Retina (tissue), 1 donor: Measurements from ENCODE around the gene HSD17B12.
"Not testable (repeated sequence)": the region's sequence is repeated elsewhere in the genome, so short reads cannot be mapped to it uniquely, and the experiment has no call there.

Experiments used
- DNase-seq: peaks from one replicate; pipeline ENCODE4 v3.0.0-alpha.2; 2016

The HSD17B12 gene

GRCh38 chr11:43747130-43747802 is 66.7 kb downstream of the HSD17B12 start:
- no peak for DNase-seq

DNA sequence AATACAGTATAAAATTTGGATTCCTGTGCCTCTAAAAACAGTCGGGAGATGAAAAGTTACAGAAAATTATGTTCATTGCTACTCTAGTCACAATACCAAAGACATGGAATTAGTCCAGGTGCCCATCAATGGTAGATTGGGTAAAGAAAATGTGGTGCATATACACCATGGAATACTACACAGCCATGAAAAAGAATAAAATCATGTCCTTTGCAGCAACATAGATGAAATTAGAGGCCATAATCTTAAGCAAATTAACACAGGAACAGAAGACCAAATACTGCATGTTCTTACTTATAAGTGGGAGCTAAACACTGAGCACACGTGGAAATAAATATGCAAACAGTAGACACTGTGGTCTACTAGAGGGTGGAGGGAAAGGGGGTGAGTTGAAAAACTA is 67.6 kb downstream of the HSD17B12 start:
- DNase-seq = no peak

GRCh38 chr11:43751726-43752125 is 71.2 kb downstream of the HSD17B12 start:
- DNase-seq = no peak

DNA sequence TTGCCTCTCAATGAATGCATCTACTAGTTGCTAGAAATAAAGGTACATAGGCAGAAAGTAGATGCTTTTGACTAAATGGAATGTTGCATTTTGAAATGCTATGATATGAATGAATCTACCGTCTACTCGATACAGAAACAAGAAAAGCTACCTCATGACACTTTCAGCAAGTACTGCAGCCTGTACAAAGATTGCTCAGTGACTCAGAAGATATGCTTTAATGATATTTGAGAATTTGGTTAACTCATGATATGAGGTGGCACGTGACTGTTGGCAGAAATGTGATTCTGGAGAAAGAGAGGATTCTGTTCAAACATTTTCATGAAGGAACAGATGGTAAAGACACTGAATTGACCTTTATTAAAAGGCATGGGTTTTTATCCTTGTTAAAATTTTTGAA is 76.0 kb downstream of the HSD17B12 start:
- DNase-seq = no peak

- no peak for DNase-seq
Observed at GRCh38 chr11:43758927-43759326, 78.4 kb downstream of the HSD17B12 start.

DNA sequence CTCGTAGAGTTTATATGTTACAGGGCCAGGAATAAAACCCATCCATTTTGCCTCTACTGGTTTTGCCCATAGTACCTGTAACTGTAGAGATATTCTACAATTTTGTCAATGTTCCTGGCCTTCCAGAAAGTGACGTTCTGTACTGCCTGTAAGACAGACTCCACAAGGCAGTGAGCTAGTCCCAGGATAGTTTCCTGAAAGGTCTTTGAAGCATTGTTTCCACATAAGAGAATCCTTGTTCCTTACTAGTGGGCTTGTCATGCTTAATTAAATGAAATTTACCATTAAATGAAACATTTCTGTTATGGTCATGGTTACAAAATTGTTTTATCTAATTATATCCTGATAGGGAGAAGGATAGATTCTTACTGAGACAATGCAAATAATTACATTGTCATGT is 80.4 kb downstream of the HSD17B12 start:
- no peak for DNase-seq

DNA sequence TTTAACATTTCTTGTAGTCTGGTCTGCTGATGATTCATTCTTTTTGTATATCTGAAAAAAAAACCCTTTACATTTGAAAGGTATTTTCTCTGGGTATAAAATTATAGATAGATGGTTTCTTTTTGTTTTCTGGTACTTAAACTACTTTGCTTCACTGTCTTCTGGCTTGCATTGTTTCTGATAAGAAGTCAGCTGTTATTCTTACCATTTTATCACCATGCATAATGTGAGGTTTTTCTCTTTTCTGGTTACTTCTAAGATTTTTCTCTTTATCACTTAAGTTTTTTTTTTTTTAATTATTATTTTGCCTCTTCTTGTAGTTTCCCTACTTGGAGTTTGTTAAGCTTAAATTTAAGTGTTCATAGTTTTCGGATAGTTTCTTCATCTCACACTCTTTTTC is 84.7 kb downstream of the HSD17B12 start:
- no peak for DNase-seq

GRCh38 chr11:43768654-43769053 is 88.1 kb downstream of the HSD17B12 start:
- DNase-seq = not testable (repeated sequence)

- no peak for DNase-seq
Observed at GRCh38 chr11:43770173-43770572, 89.6 kb downstream of the HSD17B12 start.

DNA sequence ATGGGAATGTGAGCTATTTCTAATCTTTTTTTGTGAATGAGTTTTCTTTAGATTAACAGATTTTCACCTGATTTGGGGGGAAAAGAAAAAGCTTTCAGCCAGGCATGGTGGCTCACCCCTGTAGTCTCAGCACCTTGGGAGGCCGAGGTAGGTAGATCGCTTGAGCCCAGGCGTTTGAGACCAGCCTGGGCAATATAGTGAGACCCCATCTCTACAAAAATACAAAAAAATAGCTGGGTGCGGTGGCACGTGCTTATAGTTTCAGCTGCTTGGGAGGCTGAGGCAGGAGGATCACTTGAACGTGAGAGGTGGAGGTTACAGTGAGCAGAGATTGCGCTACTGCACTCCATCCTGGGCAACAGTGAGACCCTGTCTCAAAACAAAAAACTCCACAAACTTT is 92.2 kb downstream of the HSD17B12 start:
- no peak for DNase-seq

DNA sequence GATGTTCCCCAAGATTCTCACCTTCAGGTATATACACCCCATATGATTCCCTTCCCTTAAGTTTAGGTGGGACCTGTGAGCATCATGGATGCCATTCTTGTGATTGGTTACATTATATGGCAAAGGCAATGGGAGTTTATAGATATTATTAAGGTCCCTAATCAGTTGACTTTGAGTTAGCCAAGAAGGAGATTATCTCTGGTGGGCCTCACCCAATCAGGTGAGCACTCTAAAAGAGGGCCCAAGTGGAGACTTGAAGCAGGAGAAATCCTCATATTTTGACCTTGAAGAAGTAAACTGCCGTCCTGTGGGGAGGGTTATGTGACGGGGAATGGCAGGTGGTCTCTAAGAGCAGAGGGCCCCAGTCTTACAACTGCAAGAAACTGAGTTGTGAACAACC is 94.2 kb downstream of the HSD17B12 start:
- DNase-seq = no peak

- DNase-seq = no peak
Observed at GRCh38 chr11:43779306-43779705, 98.8 kb downstream of the HSD17B12 start.

DNA sequence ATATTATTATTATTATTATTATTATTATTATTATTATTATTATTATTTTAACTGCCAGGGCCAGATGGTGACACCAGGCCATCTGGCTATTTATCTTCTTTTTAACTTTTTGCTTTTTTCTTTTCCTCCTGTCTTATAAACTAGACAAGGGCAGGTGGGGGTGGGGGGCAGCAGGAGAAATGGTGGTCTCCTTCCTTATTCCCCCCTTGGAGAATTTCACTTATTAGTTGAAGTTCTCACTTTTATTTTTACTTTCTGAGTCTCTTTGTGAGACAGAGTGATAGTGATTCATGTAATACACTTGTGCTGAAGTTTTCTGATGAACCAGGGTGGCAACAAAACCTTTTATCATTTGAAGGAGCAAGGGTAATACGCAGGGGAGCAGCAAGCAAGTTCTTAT is 103.8 kb downstream of the HSD17B12 start:
- no peak for DNase-seq

DNA sequence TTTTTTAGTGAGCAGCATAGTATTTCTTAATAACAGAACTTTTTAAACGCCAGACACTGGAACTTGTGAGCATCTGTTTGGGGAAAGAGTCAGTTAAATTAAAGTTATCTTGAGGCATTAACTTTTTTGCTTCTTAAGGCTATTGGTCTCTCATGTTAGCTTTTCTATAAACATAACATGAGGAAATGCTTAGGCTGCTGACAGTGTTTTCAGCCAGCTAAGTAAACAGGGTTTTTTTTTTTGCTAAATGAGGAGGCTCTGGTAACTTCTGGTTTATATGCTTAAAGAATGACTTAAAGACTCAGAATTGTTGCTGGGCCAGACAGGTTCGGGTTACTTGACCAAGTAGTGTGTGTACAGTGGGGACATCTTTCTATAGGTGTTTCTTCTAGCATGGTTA is 104.3 kb downstream of the HSD17B12 start:
- no peak for DNase-seq

GRCh38 chr11:43785318-43785717 is 104.8 kb downstream of the HSD17B12 start:
- no peak for DNase-seq

DNA sequence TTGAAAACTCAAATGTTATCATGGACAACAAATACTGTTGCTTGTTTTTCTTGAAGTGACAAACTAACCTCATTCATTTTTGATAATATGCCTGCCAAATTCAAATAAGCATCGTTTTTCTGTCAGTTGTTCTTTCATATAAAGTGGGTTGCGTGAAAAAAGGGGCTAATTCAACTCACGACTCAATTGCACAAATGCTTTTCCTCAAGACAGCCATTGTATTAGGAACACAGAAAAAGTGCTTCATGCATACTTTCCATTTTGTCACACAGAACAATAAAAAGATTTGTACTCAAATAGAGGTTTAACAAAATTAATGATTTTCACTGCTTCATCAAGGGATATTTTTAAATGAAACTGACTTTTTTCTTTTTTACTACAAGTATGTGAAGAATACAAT is 105.5 kb downstream of the HSD17B12 start:
- DNase-seq = no peak

DNA sequence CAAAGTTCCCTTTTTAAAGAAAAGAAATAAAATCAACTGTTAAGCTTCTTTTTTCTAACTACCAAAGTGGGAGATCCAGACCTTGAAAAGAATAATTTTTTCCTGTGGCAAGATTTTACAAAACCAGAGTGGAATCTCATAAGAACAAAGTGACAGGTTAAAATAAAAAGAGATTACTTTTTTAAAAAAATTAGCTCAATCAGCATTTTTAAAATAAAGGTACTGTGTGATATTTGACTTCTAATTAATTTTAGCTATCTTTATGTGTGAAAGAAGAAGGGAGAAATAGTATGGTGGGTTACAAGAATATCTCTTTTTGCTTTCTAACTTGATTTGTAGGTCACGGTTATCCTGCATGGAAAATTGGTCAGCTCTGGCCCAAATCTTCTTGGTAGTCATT is 107.3 kb downstream of the HSD17B12 start:
- no peak for DNase-seq

DNA sequence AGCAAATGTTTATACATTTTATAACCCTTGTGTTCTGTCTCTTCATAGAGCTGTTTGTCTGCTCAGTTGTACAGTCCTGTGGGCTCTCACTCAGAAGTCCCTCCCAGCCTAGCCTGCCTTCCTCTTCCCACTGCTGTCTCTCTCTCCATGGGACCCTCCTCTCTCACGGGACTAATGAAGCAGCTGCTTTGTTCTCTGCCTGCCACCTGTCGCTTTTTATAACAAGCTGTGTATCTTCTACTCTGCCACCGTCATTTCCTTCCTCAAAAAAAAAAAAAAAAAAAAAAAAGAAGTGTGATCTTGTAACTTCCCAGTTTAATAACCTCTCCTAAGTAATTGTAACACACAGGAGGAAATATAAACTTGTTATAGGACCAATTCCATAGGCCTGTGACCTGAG is 107.9 kb downstream of the HSD17B12 start:
- peak; percentile 37 for DNase-seq

DNA sequence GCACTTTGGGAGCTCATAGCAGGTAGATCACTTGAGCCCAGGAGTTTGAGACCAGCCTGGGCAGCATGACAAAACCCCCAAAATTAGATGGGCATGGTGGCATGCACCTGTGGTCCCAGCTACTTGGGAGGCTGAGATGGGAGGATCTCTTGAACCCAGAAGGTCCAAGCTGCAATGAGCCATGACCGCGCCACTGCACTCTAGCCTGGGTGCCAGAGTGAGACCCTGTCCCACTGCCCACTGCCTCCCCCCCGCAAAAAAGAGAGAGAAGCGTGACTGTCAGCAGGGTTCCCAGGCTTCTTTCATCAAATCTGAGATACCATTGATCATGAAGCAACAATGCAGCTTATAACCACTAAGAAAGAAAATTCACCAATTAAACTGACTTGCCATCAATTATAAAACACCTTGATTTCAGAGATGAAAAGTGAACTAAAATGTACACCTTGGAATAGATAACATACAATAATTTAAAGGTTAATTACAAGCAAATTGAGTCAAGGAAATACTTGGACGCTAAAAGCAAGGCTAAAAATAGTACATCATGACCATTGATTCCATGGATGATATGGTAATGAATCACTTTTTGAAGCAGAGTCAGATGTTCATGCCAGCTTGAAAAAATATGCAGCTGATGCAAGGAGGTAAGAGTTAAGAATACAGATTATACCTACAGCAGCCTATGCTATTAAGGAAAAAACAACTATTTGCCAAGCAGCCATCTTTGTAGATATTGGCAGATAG is 109.3 kb downstream of the HSD17B12 start:
- DNase-seq = no peak

DNA sequence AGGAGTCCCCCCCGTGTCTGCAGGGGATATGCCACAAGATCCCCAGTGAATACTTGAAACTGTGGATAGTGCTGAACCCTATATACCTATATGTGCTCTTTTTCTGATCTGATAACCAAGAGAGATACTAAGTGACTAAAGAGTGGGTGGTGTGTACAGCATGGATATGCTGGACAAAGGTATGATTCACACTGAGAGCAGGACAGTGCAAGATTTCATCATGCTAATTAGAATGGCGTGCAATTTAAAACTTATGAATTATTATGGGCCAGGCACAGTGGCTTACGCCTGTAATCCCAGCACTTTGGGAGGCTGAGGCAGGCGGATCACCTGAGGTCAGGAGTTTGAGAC is 109.9 kb downstream of the HSD17B12 start:
- DNase-seq = no peak

- DNase-seq = no peak
Observed at GRCh38 chr11:43797337-43797736, 116.8 kb downstream of the HSD17B12 start.

GRCh38 chr11:43797866-43798265 is 117.3 kb downstream of the HSD17B12 start:
- DNase-seq = no peak

- DNase-seq = no peak
Observed at GRCh38 chr11:43802509-43802908, 122.0 kb downstream of the HSD17B12 start.

DNA sequence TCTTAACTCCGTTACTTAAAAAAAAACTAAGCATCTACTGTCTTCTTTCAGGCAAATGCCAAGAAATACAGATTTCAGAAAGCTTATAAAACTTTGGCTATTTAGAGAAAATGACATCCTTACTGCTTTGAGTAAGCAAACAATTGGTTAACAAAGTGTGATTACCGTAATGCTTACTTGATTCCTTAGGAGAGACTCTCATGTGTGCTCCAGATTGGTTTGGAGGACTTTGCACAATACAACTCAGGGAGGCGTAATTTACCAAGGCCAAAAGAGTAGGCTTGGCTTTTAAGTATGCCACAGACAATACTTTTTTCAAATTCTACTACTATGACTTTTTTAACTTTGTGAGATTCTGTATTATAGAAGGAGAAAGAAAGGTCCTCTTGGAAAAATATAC is 123.2 kb downstream of the HSD17B12 start:
- DNase-seq = no peak

GRCh38 chr11:43806976-43807375 is 126.4 kb downstream of the HSD17B12 start:
- no peak for DNase-seq
